SKM-1 (cell line): ENCODE data around the gene ANO1.
A peak's percentile ranks its signal among the peaks of the same experiment; 100 is the strongest.
"Not testable (repeated sequence)": the region's sequence is repeated elsewhere in the genome, so short reads cannot be mapped to it uniquely, and the experiment has no call there.

Experiments
- DNase-seq: peaks from one replicate; lab custom pipeline; 2025; ENCODE audit not compliant: unreplicated experiment; lab: John Stamatoyannopoulos, UW

Gene ANO1

GRCh38 chr11:70078095-70078780, at the start of gene ANO1:
Gene ANO1, plus strand, starts transcription at chr11:70078317. Its CDS starts 290 bp downstream, at chr11:70078607.
- DNase-seq = no peak

- no peak for DNase-seq
Observed at GRCh38 chr11:70029115-70029860, 48.8 kb upstream of the ANO1 start.

- DNase-seq = no peak
Observed at GRCh38 chr11:70029861-70030380, 48.2 kb upstream of the ANO1 start.

GRCh38 chr11:70030412-70030811, 47.7 kb upstream of the ANO1 start:
- DNase-seq = no peak

- DNase-seq = no peak
Observed at GRCh38 chr11:70031631-70032469, 46.3 kb upstream of the ANO1 start.

- DNase-seq = no peak
Observed at GRCh38 chr11:70032470-70032795, 45.7 kb upstream of the ANO1 start.

- DNase-seq = no peak
Observed at GRCh38 chr11:70032943-70033710, 45.0 kb upstream of the ANO1 start.

GRCh38 chr11:70033711-70034070, 44.4 kb upstream of the ANO1 start:
- DNase-seq = no peak

- no peak for DNase-seq
Observed at GRCh38 chr11:70034740-70035365, 43.3 kb upstream of the ANO1 start.

GRCh38 chr11:70035665-70036064, 42.5 kb upstream of the ANO1 start:
- DNase-seq = not testable (repeated sequence)

GRCh38 chr11:70036971-70037882, 40.9 kb upstream of the ANO1 start:
- peak; percentile 2 for DNase-seq

GRCh38 chr11:70038034-70038834, 39.9 kb upstream of the ANO1 start:
- DNase-seq = peak; percentile 51

- DNase-seq = no peak
Observed at GRCh38 chr11:70040452-70040851, 37.7 kb upstream of the ANO1 start.

GRCh38 chr11:70040869-70041501, 37.1 kb upstream of the ANO1 start:
- no peak for DNase-seq

GRCh38 chr11:70043482-70043881, 34.6 kb upstream of the ANO1 start:
- DNase-seq = no peak

- no peak for DNase-seq
Observed at GRCh38 chr11:70046089-70046488, 32.0 kb upstream of the ANO1 start.

GRCh38 chr11:70048279-70049024, 29.7 kb upstream of the ANO1 start:
- DNase-seq = no peak
